PC-3 (cell line): ENCODE data around the gene SRGAP1. TPM values are rescaled to one million over a fixed set of nuclear protein-coding genes. Genes with fewer than 3 reads are reported as not detected.

Experiments
- ATAC-seq: fragments of 200-7000 bp; cut with Tn5 transposase; 2 replicates; pipeline ENCODE4 v1.9.1; 2020; ENCODE audit warnings: mild to moderate bottlenecking, moderate library complexity
- BruUV-seq: library from RNA; stranded (reverse); fragments of 400-500 nt; replicated peaks from 2 replicates; lab custom pipeline; 2021; lab: Mats Ljungman, UMichigan
- CTCF ChIA-PET: fragments of 300-600 bp; sonication (Branson Sonifier 250); formaldehyde crosslinking; loops from one replicate; lab custom pipeline; 2022; ENCODE audit warnings: antibody characterized with exemption; lab: Charles Lee
- POLR2A ChIA-PET: fragments of 300-600 bp; sonication (Branson Sonifier 250); formaldehyde crosslinking; loops from one replicate; lab custom pipeline; 2022; ENCODE audit warnings: antibody characterized with exemption; ENCODE audit not compliant: unreplicated experiment; lab: Charles Lee
- DNase-seq: peaks from one replicate; pipeline ENCODE4 v3.0.0-alpha.2; 2015
- H2AFZ ChIP-seq: fragments of 300-600 bp; sonication (generic); 2 replicates; pipeline ENCODE4 v1.6.0; 2016; ENCODE audit warnings: antibody characterized with exemption, low read length
- H3F3A ChIP-seq: fragments of 300-600 bp; sonication (generic); one replicate; pipeline ENCODE4 v1.6.0; 2017; ENCODE audit warnings: antibody characterized with exemption, low read length, control low read depth, mild to moderate bottlenecking; ENCODE audit not compliant: unreplicated experiment
- H3K27ac ChIP-seq: fragments of 300-600 bp; sonication (generic); 2 replicates; pipeline ENCODE4 v1.5.1; 2016; ENCODE audit warnings: mild to moderate bottlenecking, low read length
- H3K27me3 ChIP-seq: fragments of 300-600 bp; sonication (generic); 2 replicates; pipeline ENCODE4 v1.6.1; 2016; ENCODE audit warnings: low read length, mixed read lengths
- H3K36me3 ChIP-seq: fragments of 300-600 bp; sonication (generic); 2 replicates; pipeline ENCODE4 v1.6.1; 2016; ENCODE audit warnings: low read depth, mixed run types, low read length, mixed read lengths
- H3K4me1 ChIP-seq: fragments of 300-600 bp; sonication (generic); 2 replicates; pipeline ENCODE4 v1.5.1; 2016; ENCODE audit warnings: low read length; ENCODE audit not compliant: insufficient read depth
- H3K4me2 ChIP-seq: fragments of 300-600 bp; sonication (generic); 2 replicates; pipeline ENCODE4 v1.6.0; 2016; ENCODE audit warnings: low read length
- H3K4me3 ChIP-seq: fragments of 300-600 bp; sonication (generic); 2 replicates; pipeline ENCODE4 v1.5.1; 2016; ENCODE audit warnings: mild to moderate bottlenecking, low read length, mixed read lengths
- H3K79me2 ChIP-seq: fragments of 300-600 bp; sonication (generic); 2 replicates; pipeline ENCODE4 v1.6.1; 2017; ENCODE audit warnings: low read length, mixed read lengths
- H3K9ac ChIP-seq: fragments of 300-600 bp; sonication (generic); 2 replicates; pipeline ENCODE4 v1.6.0; 2016; ENCODE audit warnings: mild to moderate bottlenecking, low read length
- H3K9me2 ChIP-seq: fragments of 300-600 bp; sonication (generic); replicated peaks from 2 replicates; pipeline ENCODE4 v1.6.1; 2016; ENCODE audit warnings: mixed run types, low read length, mixed read lengths
- H3K9me3 ChIP-seq: fragments of 300-600 bp; sonication (generic); 2 replicates; pipeline ENCODE4 v1.6.1; 2016; ENCODE audit warnings: low read length, mixed read lengths
- H4K20me1 ChIP-seq: fragments of 300-600 bp; sonication (generic); 2 replicates; pipeline ENCODE4 v1.6.1; 2016; ENCODE audit warnings: low read length, mixed read lengths
- EZH2 ChIP-seq: fragments of 300-600 bp; sonication (generic); IDR thresholded peaks from one replicate; pipeline ENCODE4 v1.6.1; 2017; ENCODE audit warnings: antibody characterized with exemption, mild to moderate bottlenecking, low read length; ENCODE audit not compliant: unreplicated experiment
- EZH2phosphoT487 ChIP-seq: fragments of 300-600 bp; sonication (generic); IDR thresholded peaks from 2 replicates; pipeline ENCODE4 v1.6.1; 2018; ENCODE audit warnings: mild to moderate bottlenecking, antibody characterized with exemption, low read length, borderline replicate concordance
- intact Hi-C: fragments of 100-400 bp; cut with micrococcal nuclease; formaldehyde crosslinking; loops from 2 replicates; pipeline ENCODE4 v1.9.0; 2023
- total RNA-seq: library from RNA; depleted of rRNA; stranded (reverse); fragments of >200 nt; gene quantifications from 2 replicates; pipeline ENCODE4 v1.2.3, GENCODE V29; 2014
- TF ChIP-seq, protein P1 (sequence below): fragments of 300-600 bp; sonication (generic); conservative IDR thresholded peaks from 2 replicates; pipeline ENCODE4 v1.5.1; 2017; ENCODE audit warnings: antibody characterized with exemption, low read depth, mild to moderate bottlenecking, low read length

SRGAP1 gene
- total RNA-seq, 1 experiment from 2014 or later: 11.0 TPM

DNA sequence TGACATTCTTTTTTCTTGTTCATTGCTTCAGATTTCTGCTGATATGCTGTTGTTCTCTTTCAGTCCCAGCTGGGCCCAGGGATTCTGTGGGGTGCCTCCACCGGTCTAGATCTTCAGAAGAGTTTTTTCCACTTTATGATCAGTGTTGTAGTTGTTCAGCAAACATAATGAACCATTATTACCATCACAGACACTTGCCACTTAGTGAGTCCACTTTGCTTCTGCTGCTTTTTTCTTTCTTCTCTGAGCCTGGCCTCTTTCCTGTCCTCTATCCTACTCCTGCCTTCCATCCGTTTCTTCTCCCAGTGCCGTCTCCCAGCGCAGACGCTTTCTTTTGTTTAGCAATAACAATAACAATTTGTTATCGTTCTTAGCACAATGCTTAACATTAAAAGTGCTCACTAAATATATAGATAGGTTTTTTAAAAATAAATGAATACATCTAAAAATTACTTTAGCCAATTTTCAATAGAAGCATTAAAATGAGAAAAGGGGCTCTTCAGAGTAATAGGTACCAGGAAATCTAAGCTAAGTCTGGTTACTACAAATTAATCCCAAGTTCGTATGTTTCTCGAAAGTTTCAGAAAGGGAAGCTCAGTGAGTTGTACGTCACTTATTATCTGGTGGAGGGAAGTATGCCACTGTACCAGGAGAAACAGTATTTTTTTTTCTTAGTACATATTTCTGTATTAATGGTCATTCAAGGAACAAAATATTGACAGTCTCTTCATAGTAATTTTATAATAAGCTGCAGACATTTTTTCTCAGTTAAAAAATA, 98.2 kb downstream of the SRGAP1 start:
- H3K27ac ChIP-seq: no peak overlapping the region
- H3K9me3 ChIP-seq: no peaks in the 10 kb centered on the region
- H3K9me2 ChIP-seq: no peaks in the 10 kb centered on the region
- BruUV-seq: no TSS peak
- no peak overlapping the region for H3K9ac ChIP-seq
- H3K79me2 ChIP-seq: peaks cover 70% of the 10 kb centered on the region
- TF ChIP-seq, protein P1, sequence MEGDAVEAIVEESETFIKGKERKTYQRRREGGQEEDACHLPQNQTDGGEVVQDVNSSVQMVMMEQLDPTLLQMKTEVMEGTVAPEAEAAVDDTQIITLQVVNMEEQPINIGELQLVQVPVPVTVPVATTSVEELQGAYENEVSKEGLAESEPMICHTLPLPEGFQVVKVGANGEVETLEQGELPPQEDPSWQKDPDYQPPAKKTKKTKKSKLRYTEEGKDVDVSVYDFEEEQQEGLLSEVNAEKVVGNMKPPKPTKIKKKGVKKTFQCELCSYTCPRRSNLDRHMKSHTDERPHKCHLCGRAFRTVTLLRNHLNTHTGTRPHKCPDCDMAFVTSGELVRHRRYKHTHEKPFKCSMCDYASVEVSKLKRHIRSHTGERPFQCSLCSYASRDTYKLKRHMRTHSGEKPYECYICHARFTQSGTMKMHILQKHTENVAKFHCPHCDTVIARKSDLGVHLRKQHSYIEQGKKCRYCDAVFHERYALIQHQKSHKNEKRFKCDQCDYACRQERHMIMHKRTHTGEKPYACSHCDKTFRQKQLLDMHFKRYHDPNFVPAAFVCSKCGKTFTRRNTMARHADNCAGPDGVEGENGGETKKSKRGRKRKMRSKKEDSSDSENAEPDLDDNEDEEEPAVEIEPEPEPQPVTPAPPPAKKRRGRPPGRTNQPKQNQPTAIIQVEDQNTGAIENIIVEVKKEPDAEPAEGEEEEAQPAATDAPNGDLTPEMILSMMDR: no peak
- TF ChIP-seq EZH2phosphoT487 (no peak), EZH2 (no peak)
- peaks cover 11% of the 10 kb centered on the region; the same call in 1 of the 2 replicates for H3K36me3 ChIP-seq
- DNase-seq: no peak
- H3K27me3 ChIP-seq: no peaks in the 10 kb centered on the region
- no peak overlapping the region for H3K4me2 ChIP-seq
- ChIA-PET CTCF (interaction anchor here (0.6 kb wide), 1 partner anchor 13 kb away, joined by 5 read pairs; no protein-coding TSS in a partner anchor), POLR2A (no interaction called here)
- no peaks in the 10 kb centered on the region for H4K20me1 ChIP-seq
- no peaks in the 10 kb centered on the region for H3F3A ChIP-seq
- no peak for ATAC-seq
- H3K4me1 ChIP-seq: no peaks in the 10 kb centered on the region
- no peak overlapping the region for H2AFZ ChIP-seq
- intact Hi-C loops: no loop called here
- H3K4me3 ChIP-seq: no peak overlapping the region

DNA sequence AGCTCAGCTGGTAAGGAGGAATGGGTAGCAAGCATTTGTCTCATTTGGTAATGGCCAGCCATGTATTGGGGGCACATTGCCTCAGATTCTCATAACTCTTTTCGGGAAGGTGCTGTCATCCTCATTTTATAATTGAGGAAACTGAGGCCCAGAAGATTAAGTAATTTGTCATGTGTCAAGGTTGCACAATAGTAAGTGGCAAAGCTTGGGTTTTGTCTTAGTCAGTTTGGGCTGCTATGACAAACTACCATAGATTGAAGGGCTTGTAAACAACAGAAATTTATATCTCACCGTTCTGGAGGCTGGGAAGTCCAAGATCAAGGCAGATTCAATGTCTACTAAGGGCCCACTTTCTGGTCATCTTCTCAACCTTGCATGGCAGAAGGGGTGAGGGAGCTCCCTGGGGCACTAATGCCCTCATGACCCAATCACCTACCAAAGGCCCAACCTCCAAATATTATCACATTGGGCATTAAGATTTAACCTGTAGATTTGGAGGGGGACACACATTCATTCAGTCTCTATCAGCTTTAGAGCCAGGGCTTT, 99.6 kb downstream of the SRGAP1 start:
- no peak overlapping the region for H3K27ac ChIP-seq
- POLR2A ChIA-PET: no interaction called here
- DNase-seq (no peak), ATAC-seq (no peak)
- no peaks in the 10 kb centered on the region for H3K9me3 ChIP-seq
- H3K4me1 ChIP-seq: no peaks in the 10 kb centered on the region
- peaks cover 7% of the 10 kb centered on the region; the same call in 1 of the 2 replicates for H3K36me3 ChIP-seq
- H3K9me2 ChIP-seq: no peaks in the 10 kb centered on the region
- peaks cover 65% of the 10 kb centered on the region for H3K79me2 ChIP-seq
- H4K20me1 ChIP-seq: no peaks in the 10 kb centered on the region
- CTCF ChIA-PET: no interaction called here
- no peak overlapping the region for H3K9ac ChIP-seq
- no peak overlapping the region for H2AFZ ChIP-seq
- TF ChIP-seq, protein P1: no peak
- TF ChIP-seq EZH2 (no peak), EZH2phosphoT487 (no peak)
- no peak overlapping the region for H3K4me3 ChIP-seq
- no TSS peak for BruUV-seq
- no peak overlapping the region for H3K4me2 ChIP-seq
- intact Hi-C loops: no loop called here
- no peaks in the 10 kb centered on the region for H3K27me3 ChIP-seq
- no peaks in the 10 kb centered on the region for H3F3A ChIP-seq
